GM19324 (cell line): ENCODE results near the gene HOXD9.

ENCODE experiments used
- ATAC-seq: cut with Tn5 transposase; IDR thresholded peaks from one replicate; pipeline ENCODE4 v1.9.1; 2021; ENCODE audit warnings: mild to moderate bottlenecking, moderate library complexity; ENCODE audit not compliant: unreplicated experiment, low FRiP score

The HOXD9 gene

DNA sequence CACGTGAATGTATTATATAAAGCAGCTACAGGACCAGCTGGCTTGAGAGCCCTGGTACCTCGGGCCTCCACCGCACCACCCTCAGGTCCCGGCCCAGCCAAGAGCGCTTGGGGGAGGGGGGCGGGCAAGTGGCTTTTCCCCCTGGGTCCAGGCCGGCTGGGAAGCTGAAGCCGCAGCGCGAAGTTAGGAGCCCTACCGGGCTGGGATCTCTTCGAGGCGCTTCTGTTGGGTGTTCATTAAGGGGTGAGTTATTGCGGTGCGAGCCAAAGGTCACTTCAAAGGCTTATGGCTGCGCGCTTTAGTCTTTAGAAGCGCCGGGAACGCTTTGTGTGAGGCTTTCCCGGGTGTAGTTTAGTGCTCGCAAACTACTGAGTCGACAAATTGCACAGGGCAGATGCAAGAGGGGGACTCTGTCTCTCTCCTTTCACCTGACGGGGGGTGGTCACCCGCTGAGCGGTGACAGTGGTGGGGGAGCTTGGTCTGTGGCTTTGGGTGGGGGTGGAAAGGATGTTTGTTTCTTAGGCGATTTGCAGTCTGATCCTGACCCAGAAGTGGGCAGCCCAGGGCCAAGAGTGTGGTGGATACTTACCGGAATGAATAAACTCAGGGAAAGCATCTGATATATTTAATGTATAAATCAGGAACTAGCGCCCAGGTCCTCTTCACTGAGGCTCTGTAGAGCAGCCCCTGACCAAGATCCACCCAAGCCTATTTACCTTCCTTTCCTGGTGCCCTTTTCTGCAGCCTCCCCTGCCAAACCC lies 40.6 kb downstream of the HOXD9 start:
- ATAC-seq, result no peak

DNA sequence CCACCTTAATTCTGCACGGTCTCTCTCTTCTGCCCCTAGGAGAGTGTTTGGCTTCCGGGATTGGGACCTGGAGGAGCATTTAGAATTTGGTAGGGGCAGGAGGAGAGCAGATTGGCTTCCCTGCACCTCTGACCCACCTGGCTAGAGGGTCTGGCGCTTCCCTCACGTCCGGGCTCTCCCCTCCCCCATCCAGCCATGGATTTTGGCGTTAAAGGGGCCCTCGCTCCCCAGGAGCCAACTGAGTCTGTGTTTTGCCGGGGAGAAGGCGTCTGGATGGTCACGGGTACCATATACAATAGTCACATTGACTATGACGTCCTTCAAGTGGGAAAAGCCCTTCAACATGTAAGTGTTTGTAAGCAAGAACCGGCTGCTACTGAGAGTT lies 41.1 kb downstream of the HOXD9 start:
- ATAC-seq, result no peak

DNA sequence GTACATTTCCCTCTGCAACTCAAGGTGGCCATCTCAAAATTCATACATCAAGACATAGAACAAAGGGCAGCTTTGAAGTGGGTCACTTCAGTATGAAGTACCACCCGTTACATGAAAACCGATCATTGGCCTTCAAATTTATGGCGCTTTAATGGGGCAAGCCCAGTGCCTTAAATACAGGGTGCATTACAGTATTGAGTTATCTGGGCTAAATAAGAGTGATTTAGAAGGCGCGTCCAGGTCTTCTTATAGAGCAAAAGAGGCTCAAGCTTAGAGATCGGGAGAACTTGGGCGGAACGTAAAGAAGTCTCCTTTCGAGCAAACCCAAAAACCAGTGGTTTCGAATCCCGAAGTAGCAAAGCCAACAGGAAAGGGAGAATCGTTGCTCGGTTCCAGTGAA lies 41.7 kb downstream of the HOXD9 start:
- no peak for ATAC-seq

DNA sequence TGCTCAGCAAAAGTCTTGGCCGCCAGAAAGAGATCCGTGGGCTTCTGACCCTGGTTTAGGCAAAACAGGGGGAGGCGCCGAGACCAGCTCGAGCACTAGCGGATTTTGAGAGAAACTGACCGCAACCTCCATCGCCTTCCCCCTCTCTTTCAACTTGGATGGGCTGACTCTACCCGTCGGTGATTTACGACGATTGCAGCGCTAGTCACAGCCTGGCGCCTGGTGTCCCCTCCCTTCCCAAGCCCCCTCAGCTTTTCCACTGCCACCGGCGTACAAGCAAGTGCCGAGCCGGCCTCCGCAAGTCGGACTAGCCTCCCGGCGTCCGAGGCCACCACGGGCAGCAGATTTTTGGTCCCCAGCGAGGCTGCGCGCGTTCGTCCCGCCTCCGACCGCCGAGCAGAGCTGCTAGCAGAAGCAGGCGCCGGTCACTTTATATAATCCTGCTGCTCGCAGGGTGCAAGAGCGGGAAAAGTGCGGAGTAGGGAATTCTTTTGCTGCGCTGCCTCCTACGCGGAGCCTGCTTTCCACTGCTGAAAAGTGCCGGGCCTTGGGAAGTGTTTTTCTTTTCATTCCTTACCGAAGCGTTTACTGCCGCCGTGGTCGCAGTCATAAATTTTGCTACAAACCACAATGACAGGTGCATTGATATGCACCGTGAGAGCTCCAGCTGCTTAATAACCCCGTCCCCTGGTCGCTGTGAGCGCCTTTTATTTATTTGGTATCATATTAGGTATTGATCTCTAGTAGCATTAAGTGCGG lies 42.3 kb downstream of the HOXD9 start:
- no peak for ATAC-seq

DNA sequence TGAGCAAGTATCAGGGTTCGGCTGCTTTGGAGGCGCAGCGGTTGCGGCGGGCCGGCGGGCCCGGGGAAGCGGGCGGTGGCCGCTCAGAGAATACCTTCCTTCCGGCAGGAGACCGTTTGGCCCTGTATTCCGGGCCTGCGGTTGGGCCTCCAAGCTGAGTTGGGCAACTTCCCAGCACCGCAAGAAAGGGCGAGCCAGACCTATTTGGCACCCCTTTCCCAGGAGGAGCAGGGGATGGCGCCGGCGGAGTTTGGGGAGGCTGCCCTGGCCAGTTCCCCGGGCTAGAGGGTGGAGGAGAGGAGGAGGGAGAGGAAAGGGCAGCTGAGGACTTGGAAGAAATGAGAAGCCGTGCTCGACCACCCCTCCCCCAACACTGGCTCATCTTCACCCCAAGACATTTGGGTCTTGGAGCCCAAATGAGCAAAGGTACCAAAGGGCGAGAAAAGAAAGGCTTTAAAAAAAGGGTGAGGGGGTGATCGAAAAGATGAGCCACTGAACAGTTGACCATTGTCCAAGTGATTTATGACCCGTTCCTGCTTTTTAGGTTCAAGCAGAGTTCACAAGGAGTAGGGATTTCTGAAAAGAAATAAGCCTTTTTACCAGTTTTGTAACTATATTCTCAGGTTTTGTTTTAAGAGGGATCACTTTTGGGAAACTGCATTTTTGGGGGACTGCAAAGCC lies 43.0 kb downstream of the HOXD9 start:
- ATAC-seq, result no peak

DNA sequence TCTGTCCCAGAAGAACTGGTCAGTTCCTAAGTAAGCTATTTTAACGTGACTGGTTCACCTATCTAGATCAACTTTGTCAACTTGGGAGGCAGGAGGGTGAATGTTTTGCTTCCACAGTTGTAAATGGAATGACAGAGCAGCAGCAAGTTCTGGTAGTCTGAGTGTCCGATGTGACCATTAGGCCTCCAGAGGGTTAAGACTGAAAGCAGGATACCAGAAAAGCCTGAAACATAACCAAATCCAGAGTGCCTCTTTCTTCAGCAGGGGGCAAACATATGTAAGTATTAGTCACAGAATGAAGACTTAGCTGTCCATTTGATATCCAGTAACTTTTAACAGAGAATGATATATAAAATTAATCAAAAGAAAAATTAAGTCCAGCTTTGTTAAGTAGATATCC lies 43.8 kb downstream of the HOXD9 start:
- ATAC-seq, result no peak

DNA sequence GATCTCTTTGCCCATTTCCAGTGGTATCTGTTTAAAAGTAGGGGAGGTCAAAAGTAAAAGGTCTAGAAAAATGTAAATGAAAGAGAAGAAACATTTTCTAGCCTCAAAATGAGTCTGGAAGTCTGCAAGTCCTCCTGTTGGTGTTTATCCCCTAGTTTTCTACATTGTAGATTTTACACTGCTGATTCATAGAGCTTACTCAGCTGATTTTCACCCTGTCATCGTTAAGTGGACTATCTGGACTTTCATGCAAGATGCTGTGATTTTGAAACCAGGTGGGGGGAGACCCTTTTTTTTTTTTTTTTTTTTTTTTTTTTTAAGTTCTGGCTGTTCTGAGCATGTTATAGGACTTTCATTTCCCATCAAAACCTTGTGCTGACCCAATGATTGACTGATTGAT lies 44.9 kb downstream of the HOXD9 start:
- ATAC-seq, result no peak

DNA sequence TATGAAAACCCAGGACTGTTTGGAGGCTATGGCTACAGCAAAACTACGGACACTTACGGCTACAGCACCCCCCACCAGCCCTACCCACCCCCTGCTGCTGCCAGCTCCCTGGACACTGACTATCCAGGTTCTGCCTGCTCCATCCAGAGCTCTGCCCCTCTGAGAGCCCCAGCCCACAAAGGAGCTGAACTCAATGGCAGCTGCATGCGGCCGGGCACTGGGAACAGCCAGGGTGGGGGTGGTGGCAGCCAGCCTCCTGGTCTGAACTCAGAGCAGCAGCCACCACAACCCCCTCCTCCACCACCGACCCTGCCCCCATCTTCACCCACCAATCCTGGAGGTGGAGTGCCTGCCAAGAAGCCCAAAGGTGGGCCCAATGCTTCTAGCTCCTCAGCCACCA lies 46.7 kb downstream of the HOXD9 start:
- ATAC-seq, result no peak

DNA sequence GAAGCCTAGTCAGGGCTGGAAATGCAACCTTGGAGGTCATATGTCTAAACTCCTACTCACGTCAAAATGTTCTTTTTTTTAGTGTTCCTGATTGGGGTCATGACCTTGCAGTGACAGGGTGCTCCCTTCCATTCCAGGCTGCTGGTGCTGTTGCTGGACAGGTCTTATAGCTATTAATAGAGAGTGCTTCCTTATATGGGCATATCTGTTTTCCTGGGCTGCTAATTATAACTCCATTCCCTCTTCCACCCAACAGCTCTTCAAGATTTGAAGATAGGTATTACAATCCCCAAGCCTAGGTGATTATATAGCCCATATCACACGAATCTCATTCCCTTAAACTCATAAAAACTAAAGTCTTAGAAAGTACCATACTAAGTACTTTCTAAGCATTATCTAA lies 47.2 kb downstream of the HOXD9 start:
- ATAC-seq, result no peak

DNA sequence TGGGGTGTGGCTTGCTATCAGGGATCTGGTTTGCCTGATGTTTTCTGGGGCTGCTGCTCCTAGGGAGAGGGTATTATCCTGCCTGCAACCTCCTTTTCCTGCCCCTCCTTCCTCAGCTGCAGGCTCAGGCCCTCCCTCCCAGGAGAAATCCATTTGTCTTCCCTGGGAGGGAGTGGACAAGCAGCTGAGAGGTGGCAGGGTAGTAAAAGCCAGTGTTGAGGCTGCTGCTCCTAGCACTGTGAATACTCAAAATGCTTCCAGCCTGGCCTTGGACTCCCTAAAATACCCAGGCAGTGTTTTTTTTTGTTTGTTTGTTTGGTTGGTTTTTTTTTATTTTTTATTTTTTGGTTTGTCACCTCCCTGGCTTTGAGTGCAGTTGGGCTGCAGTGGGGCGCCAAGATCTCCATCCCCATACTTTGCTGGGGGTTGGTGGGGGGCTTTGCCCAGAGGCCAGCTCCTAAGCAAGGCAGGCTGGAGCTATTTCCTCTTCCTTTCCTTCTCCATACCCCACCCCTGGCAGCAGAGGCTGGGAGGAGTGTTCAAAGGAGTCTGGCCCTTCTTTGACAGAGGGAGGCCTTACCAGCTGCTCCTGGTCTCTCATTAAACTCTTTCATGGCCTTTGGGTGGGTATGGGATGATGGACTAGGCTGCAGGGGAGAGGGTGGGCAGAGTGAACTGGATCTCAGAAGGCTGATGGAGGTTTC lies 48.2 kb downstream of the HOXD9 start:
- ATAC-seq, result no peak

DNA sequence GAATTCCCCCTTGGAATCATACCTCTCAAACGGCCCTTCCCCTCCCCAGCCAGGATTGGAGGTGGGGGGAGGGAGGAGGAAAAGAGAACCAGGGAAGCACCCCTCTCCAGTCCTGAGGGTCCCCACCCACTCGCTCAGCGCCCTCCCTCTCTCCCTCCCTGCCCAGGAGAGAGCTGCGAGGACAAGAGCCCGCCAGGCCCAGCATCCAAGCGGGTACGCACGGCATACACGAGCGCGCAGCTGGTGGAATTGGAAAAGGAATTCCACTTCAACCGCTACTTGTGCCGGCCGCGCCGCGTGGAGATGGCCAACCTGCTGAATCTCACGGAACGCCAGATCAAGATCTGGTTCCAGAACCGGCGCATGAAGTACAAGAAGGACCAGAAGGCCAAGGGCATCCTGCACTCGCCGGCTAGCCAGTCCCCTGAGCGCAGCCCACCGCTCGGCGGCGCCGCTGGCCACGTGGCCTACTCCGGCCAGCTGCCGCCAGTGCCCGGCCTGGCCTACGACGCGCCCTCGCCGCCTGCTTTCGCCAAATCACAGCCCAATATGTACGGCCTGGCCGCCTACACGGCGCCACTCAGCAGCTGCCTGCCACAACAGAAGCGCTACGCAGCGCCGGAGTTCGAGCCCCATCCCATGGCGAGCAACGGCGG lies 49.0 kb downstream of the HOXD9 start:
- no peak for ATAC-seq

DNA sequence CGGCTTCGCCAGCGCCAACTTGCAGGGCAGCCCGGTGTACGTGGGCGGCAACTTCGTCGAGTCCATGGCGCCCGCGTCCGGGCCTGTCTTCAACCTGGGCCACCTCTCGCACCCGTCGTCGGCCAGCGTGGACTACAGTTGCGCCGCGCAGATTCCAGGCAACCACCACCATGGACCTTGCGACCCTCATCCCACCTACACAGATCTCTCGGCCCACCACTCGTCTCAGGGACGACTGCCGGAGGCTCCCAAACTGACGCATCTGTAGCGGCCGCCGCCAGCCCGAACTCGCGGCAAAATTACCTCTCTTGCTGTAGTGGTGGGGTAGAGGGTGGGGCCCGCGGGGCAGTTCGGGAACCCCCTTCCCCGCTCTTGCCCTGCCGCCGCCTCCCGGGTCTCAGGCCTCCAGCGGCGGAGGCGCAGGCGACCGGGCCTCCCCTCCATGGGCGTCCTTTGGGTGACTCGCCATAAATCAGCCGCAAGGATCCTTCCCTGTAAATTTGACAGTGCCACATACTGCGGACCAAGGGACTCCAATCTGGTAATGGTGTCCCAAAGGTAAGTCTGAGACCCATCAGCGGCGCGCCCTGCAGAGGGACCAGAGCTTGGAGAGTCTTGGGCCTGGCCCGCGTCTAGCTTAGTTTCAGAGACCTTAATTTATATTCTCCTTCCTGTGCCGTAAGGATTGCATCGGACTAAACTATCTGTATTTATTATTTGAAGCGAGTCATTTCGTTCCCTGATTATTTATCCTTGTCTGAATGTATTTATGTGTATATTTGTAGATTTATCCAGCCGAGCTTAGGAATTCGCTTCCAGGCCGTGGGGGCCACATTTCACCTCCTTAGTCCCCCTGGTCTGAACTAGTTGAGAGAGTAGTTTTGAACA lies 49.7 kb downstream of the HOXD9 start:
- no peak for ATAC-seq

DNA sequence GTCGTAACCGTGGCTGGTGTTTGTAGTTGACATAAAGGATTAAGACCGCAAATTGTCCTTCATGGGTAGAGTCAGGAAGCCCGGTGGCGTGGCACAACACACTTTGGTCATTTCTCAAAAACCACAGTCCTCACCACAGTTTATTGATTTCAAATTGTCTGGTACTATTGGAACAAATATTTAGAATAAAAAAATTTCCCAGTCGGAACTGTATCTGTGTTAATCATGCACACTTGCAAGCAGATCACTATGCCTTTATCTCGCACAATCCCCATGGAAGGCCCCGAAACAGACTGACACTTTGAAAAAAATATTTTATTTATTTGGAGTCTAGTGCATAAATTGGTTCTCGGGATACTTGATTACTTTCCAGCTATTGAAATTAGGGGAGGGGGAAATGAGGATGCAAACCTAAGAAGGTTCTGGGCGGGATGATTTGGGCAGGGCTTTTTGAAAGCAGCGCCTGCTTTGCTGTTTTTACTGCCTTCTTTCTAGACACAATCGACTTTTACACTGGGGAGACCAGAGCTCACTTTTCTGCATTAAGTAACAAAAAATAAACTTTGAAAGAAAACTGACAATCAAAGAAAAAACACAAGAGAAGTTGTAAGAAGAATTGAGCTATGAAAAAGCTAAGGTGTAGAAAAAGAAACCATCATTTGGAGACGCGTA lies 50.5 kb downstream of the HOXD9 start:
- no peak for ATAC-seq

DNA sequence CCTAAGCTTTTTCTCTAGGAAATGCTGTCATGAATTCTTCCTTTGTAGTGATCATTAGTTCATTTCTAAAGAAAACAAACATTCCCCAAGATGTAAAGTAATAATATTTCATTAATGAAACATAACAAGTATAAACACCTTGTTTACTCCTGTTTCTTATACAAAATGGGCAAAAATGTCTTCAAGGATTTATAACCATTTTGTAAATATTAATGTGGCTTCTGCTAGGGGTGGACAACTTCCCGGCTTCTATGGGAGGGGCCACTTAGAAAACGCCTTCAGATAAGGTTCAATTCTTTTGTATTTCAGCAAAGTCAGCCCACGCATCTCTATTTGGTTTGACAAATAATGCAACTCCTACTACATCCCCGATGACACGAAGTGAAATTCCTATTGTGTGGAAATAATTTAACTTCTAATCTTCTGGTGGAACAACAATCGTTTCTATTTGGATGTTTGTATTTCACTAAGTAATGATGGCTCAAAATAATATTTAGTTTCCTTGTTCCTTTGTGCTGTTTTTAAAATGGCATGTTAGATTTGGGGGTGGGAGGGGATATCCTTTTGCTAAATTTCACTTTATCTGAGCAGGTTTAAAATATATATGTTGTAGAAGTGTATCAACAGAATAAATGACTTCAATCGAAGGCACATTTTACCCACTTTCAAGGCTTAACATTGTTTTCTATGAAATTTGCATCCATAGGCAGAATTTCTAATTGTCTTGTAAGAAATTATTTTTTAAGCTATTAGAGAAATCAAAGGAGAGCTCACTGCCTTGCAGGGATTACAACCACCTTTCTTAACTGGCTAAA lies 51.3 kb downstream of the HOXD9 start:
- no peak for ATAC-seq

DNA sequence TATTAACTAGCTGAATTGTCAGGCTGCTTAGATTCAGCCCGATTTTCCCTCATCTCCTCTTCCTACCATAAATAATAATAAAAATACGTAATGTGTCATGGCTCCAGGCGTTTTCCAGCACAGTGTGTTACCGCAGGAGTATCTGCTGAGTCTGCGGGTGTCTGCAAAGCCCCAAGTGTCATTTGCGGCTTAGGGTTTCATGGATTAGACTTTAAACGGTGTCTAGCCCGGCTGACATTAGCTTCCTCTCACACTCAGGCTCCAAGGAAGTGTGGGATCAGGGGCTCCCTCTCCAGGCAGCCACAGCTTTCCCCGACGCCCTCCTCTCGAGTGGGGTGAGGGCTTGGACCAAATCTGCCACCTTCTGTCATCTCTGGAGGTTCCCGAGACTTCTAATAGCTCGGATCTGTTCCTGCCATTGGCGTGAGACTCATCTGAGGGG lies 51.9 kb downstream of the HOXD9 start:
- no peak for ATAC-seq
